Activated T-helper 1 cell treated with anti-CD3 and anti-CD28 coated beads, Interleukin-12 subunit alpha, Interleukin-12 subunit beta, Interleukin-2, Interleukin-4 antibody, amounts not matched to agents 30 ng/mL and 10 ng/mL and 1 ng/mL, durations not matched to agents 14 hours and 24 hours and 36 hours (primary cell): ENCODE measurements around the gene MBD3. TPM values are rescaled to one million over a fixed set of nuclear protein-coding genes. Genes with fewer than 3 reads are reported as not detected.

Experiments
- DNase-seq: peaks from one replicate; pipeline ENCODE4 v3.0.0; 2021; ENCODE audit warnings: low spot score
- H3K27ac Mint-ChIP-seq: one replicate; pipeline ENCODE4 v1.8.0; 2021; ENCODE audit warnings: mild to moderate bottlenecking, mixed read lengths
- H3K27me3 Mint-ChIP-seq: one replicate; pipeline ENCODE4 v1.8.0; 2022; ENCODE audit warnings: mild to moderate bottlenecking, moderate library complexity, mixed read lengths; ENCODE audit not compliant: insufficient read depth
- H3K36me3 Mint-ChIP-seq: one replicate; pipeline ENCODE4 v1.8.0; 2021; ENCODE audit warnings: low read depth, mixed read lengths
- H3K4me1 Mint-ChIP-seq: one replicate; pipeline ENCODE4 v1.8.0; 2021; ENCODE audit warnings: low read depth, mixed read lengths
- H3K4me3 Mint-ChIP-seq: one replicate; pipeline ENCODE4 v1.8.0; 2021; ENCODE audit warnings: mild to moderate bottlenecking, moderate library complexity, mixed read lengths
- H3K9me3 Mint-ChIP-seq: one replicate; pipeline ENCODE4 v1.8.0; 2021; ENCODE audit warnings: mixed read lengths
- intact Hi-C: fragments of 100-400 bp; cut with micrococcal nuclease; formaldehyde crosslinking; loops from one replicate; pipeline ENCODE4 v1.15.1; 2024
- total RNA-seq: library from RNA; stranded (reverse); gene quantifications from 2 replicates; pipeline ENCODE4 v1.2.3, GENCODE V29; 2022

Gene MBD3
- total RNA-seq, 1 donor from 2014 or later: 136 TPM

- H3K4me1 Mint-ChIP-seq: peaks cover 10% of the 10 kb centered on the region
- H3K27ac Mint-ChIP-seq: no peak overlapping the region
- H3K9me3 Mint-ChIP-seq: no peaks in the 10 kb centered on the region
- no peaks in the 10 kb centered on the region for H3K27me3 Mint-ChIP-seq
- H3K36me3 Mint-ChIP-seq: peaks cover 25% of the 10 kb centered on the region
- intact Hi-C loops: no loop called here
- no peak overlapping the region for H3K4me3 Mint-ChIP-seq
- no peak for DNase-seq
Measured at GRCh38 chr19:1615156-1615765, 22.6 kb upstream of the MBD3 start.

- intact Hi-C loops: no loop called here
- H3K4me1 Mint-ChIP-seq: peaks cover 16% of the 10 kb centered on the region
- H3K36me3 Mint-ChIP-seq: peaks cover 28% of the 10 kb centered on the region
- no peak for DNase-seq
- no peaks in the 10 kb centered on the region for H3K9me3 Mint-ChIP-seq
- no peaks in the 10 kb centered on the region for H3K27me3 Mint-ChIP-seq
- H3K4me3 Mint-ChIP-seq: no peak overlapping the region
- H3K27ac Mint-ChIP-seq: no peak overlapping the region
Measured at GRCh38 chr19:1613808-1614570, 21.3 kb upstream of the MBD3 start.

- H3K36me3 Mint-ChIP-seq: peaks cover 25% of the 10 kb centered on the region
- no peaks in the 10 kb centered on the region for H3K27me3 Mint-ChIP-seq
- H3K27ac Mint-ChIP-seq: peak overlapping the region; percentile 44
- no peaks in the 10 kb centered on the region for H3K9me3 Mint-ChIP-seq
- peaks cover 23% of the 10 kb centered on the region for H3K4me1 Mint-ChIP-seq
- DNase-seq: no peak
- H3K4me3 Mint-ChIP-seq: no peak overlapping the region
- intact Hi-C loops: no loop called here
Measured at GRCh38 chr19:1613146-1613545, 20.5 kb upstream of the MBD3 start.

- DNase-seq: no peak
- no peaks in the 10 kb centered on the region for H3K27me3 Mint-ChIP-seq
- H3K27ac Mint-ChIP-seq: no peak overlapping the region
- no peaks in the 10 kb centered on the region for H3K9me3 Mint-ChIP-seq
- no peak overlapping the region for H3K4me3 Mint-ChIP-seq
- peaks cover 25% of the 10 kb centered on the region for H3K36me3 Mint-ChIP-seq
- peaks cover 23% of the 10 kb centered on the region for H3K4me1 Mint-ChIP-seq
- intact Hi-C loops: no loop called here
Measured at GRCh38 chr19:1612114-1613086, 19.7 kb upstream of the MBD3 start.

GRCh38 chr19:1611353-1611752 lies 18.7 kb upstream of the MBD3 start:
- H3K4me1 Mint-ChIP-seq: peaks cover 13% of the 10 kb centered on the region
- no peak for DNase-seq
- H3K27ac Mint-ChIP-seq: no peak overlapping the region
- H3K4me3 Mint-ChIP-seq: no peak overlapping the region
- intact Hi-C loops: no loop called here
- peaks cover 24% of the 10 kb centered on the region for H3K36me3 Mint-ChIP-seq
- H3K27me3 Mint-ChIP-seq: no peaks in the 10 kb centered on the region
- no peaks in the 10 kb centered on the region for H3K9me3 Mint-ChIP-seq

GRCh38 chr19:1610579-1610978 lies 17.9 kb upstream of the MBD3 start:
- Mint-ChIP-seq H3K27ac (no peak overlapping the region), H3K9me3 (no peaks in the 10 kb centered on the region), H3K4me1 (peaks cover 19% of the 10 kb centered on the region), H3K27me3 (no peaks in the 10 kb centered on the region), H3K36me3 (peaks cover 20% of the 10 kb centered on the region), H3K4me3 (no peak overlapping the region)
- no peak for DNase-seq
- intact Hi-C loops: no loop called here

GRCh38 chr19:1609680-1610474 lies 17.2 kb upstream of the MBD3 start:
- intact Hi-C loops: no loop called here
- Mint-ChIP-seq H3K27me3 (no peaks in the 10 kb centered on the region), H3K9me3 (no peaks in the 10 kb centered on the region), H3K27ac (no peak overlapping the region), H3K4me1 (peaks cover 20% of the 10 kb centered on the region), H3K36me3 (peaks cover 18% of the 10 kb centered on the region), H3K4me3 (no peak overlapping the region)
- DNase-seq: no peak

GRCh38 chr19:1609103-1609396 lies 16.4 kb upstream of the MBD3 start:
- H3K4me1 Mint-ChIP-seq: peaks cover 20% of the 10 kb centered on the region

GRCh38 chr19:1608359-1609102 lies 15.9 kb upstream of the MBD3 start:
- peaks cover 9% of the 10 kb centered on the region for H3K36me3 Mint-ChIP-seq
- H3K4me3 Mint-ChIP-seq: peak overlapping the region; percentile 49
- no peak for DNase-seq
- no peak overlapping the region for H3K27ac Mint-ChIP-seq
- no peaks in the 10 kb centered on the region for H3K27me3 Mint-ChIP-seq
- no peaks in the 10 kb centered on the region for H3K9me3 Mint-ChIP-seq
- peaks cover 20% of the 10 kb centered on the region for H3K4me1 Mint-ChIP-seq
- intact Hi-C loops: no loop called here

More at GRCh38 chr19:1609103-1609396, 16.4 kb upstream of the MBD3 start:
- no peak for DNase-seq
- peaks cover 11% of the 10 kb centered on the region for H3K36me3 Mint-ChIP-seq
- H3K9me3 Mint-ChIP-seq: no peaks in the 10 kb centered on the region
- intact Hi-C loops: no loop called here
- no peaks in the 10 kb centered on the region for H3K27me3 Mint-ChIP-seq
- H3K4me3 Mint-ChIP-seq: no peak overlapping the region
- no peak overlapping the region for H3K27ac Mint-ChIP-seq

GRCh38 chr19:1606138-1606651 lies 13.5 kb upstream of the MBD3 start:
- DNase-seq: no peak
- H3K36me3 Mint-ChIP-seq: peaks cover 14% of the 10 kb centered on the region
- intact Hi-C loops: loop anchor here (1.0 kb wide), 2 partner anchors 45 to 65 kb away; no protein-coding TSS in a partner anchor

GRCh38 chr19:1605236-1606137 lies 12.8 kb upstream of the MBD3 start, which contains the start of gene UQCR11:
TSS of gene UQCR11 (minus strand) at chr19:1605462. CDS start at chr19:1605409, 53 bp downstream.
- Mint-ChIP-seq H3K4me1 (peaks cover 27% of the 10 kb centered on the region), H3K9me3 (no peaks in the 10 kb centered on the region), H3K36me3 (peaks cover 12% of the 10 kb centered on the region), H3K27ac (peak within 1 kb of the TSS; percentile 100), H3K27me3 (no peaks in the 10 kb centered on the region), H3K4me3 (peak within 1 kb of the TSS; percentile 98)
- DNase-seq: peak; percentile 88
- intact Hi-C loops: loop anchor here (1.0 kb wide), 5 partner anchors 13 to 207 kb away; partner anchors contain the start of genes ATP8B3, MBD3 and PCSK4

More at GRCh38 chr19:1606138-1606651, 13.5 kb upstream of the MBD3 start:
- Mint-ChIP-seq H3K27ac (peak overlapping the region; percentile 100), H3K4me3 (peak overlapping the region; percentile 98), H3K4me1 (peaks cover 27% of the 10 kb centered on the region), H3K27me3 (no peaks in the 10 kb centered on the region), H3K9me3 (no peaks in the 10 kb centered on the region)
